Gastroesophageal sphincter (tissue), 4 donors: ENCODE results near the gene ILK. TPM values are rescaled to one million over a fixed set of nuclear protein-coding genes. Genes with fewer than 3 reads are reported as not detected.

Experiments
- ATAC-seq: fragments of 150-250 bp; one replicate; pipeline ENCODE4 v1.9.1; 2016; ENCODE audit warnings: mild to moderate bottlenecking, moderate library complexity
- H3K27ac ChIP-seq, 4 donors: fragments of 200-600 bp; sonication (generic) in 3 of 4; 1 replicate in 3 of 4; 2 replicates in 1 of 4; pipeline ENCODE4 v1.5.1; 2016 to 2019
- H3K27me3 ChIP-seq: fragments of 200-600 bp; sonication (generic); one replicate; pipeline ENCODE4 v1.5.1; 2019
- H3K36me3 ChIP-seq, 2 donors: fragments of 200-600 bp; sonication (generic); one replicate each; pipeline ENCODE4 v1.5.1; 2019; ENCODE audit warnings: control low read depth in 1 of 2
- H3K4me1 ChIP-seq, 3 donors: fragments of 200-600 bp; sonication (generic); 1 replicate in 2 of 3; 2 replicates in 1 of 3; pipeline ENCODE4 v1.5.1; 2016 to 2019; ENCODE audit warnings: control low read depth in 2 of 3
- H3K4me3 ChIP-seq, 2 donors: fragments of 200-600 bp; sonication (generic); one replicate each; pipeline ENCODE4 v1.5.1; 2019; ENCODE audit warnings: mild to moderate bottlenecking in 1 of 2, moderate library complexity in 1 of 2
- H3K9me3 ChIP-seq, 3 donors: fragments of 200-600 bp; sonication (generic); one replicate each; pipeline ENCODE4 v1.5.1; 2017 to 2019; ENCODE audit warnings: control low read depth in 2 of 3
- EP300 ChIP-seq: sonication (generic); formaldehyde crosslinking; IDR thresholded peaks from one replicate; pipeline ENCODE4 v1.6.1; 2017; ENCODE audit warnings: antibody characterized with exemption, mild to moderate bottlenecking
- POLR2A ChIP-seq, 2 donors: fragments of 450-650 bp; IDR thresholded peaks; one replicate each; pipeline ENCODE4 v1.6.1; 2017; ENCODE audit warnings: antibody characterized with exemption in 2 of 2, mild to moderate bottlenecking in 2 of 2, moderate library complexity in 1 of 2
- POLR2AphosphoS5 ChIP-seq: sonication (generic); formaldehyde crosslinking; IDR thresholded peaks from one replicate; pipeline ENCODE4 v1.6.1; 2017; ENCODE audit warnings: antibody characterized with exemption
- WGBS, 2 donors: methylation state at CpG; one replicate each; pipeline ENCODE4 v1.1.5; 2018; ENCODE audit warnings: low coverage in 1 of 2; 5-methylcytosine and 5-hydroxymethylcytosine counted together
- total RNA-seq, 4 donors: library from RNA; depleted of rRNA; stranded (reverse); fragments of >200 nt; gene quantifications; one replicate each; pipeline ENCODE4 v1.1.0, GENCODE V29; 2016
- TF ChIP-seq, protein P1 (sequence below), 4 experiments: fragments of 200-600 bp in 2 of 4; fragments of 450-650 bp in 2 of 4; sonication (generic) in 1 of 4; IDR thresholded peaks; one replicate each; pipeline ENCODE4 v1.5.1; 2017 to 2019; ENCODE audit warnings: antibody characterized with exemption in 4 of 4, mild to moderate bottlenecking in 2 of 4, moderate library complexity in 2 of 4

The ILK gene
- total RNA-seq: 100 to 1,000 TPM; 395 to 658 (median 466) TPM

DNA sequence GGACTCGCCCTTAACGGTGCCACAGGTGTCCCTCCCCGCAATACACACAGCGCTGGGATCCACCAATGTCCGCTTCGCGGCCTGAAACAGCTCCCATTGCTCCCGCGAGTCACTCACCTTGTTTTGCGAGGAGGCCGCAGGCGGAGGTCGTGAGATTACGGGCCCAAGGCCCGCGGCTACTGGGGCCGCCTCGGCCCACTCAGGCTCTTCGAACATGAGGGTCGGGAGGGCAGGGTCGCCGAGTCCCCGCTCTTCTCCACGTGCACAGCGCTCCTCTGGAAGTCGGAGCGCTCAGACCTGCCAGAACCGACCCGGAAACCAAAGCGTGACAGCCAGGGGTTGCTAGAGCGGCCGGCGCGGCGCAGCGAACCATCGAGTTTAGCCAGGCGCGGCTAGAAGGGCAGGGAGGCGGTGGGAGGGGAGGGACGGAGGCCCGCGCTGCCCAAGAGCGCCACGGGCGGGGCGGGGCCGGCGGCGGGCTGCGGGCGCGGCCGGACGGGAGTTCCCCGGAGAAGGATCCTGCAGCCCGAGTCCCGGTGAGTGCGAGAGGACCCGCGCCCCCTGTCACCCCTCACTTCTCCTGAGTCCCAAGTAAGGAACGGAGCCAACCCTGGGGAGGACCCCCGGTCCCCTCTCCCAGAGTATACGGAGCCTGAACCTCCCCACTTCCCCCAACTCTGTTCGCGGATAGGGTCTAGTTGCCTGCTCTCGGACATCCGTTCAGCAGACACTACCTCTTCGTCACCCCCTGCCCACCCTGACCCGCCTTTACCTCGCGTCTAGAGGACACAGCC lies at the start of gene ILK, which contains the start of gene RRP8:
TSS of gene ILK (plus strand) at position 488 of the 794 bp plus-strand sequence. CDS start 498 bp downstream, outside the sequence.
TSS of gene RRP8 (minus strand) at position 330 of the 794 bp plus-strand sequence. CDS start at position 216, 114 bp downstream.
- WGBS, 2 donors: 0 to 2% methylated on average over 3 to 9 of the region's 72 CpGs
- peaks cover 7 to 85% (median 35%) of the 10 kb centered on the region in 3 donors for H3K4me1 ChIP-seq
- no peaks in the 10 kb centered on the region for H3K9me3 ChIP-seq
- TF ChIP-seq, protein P1, sequence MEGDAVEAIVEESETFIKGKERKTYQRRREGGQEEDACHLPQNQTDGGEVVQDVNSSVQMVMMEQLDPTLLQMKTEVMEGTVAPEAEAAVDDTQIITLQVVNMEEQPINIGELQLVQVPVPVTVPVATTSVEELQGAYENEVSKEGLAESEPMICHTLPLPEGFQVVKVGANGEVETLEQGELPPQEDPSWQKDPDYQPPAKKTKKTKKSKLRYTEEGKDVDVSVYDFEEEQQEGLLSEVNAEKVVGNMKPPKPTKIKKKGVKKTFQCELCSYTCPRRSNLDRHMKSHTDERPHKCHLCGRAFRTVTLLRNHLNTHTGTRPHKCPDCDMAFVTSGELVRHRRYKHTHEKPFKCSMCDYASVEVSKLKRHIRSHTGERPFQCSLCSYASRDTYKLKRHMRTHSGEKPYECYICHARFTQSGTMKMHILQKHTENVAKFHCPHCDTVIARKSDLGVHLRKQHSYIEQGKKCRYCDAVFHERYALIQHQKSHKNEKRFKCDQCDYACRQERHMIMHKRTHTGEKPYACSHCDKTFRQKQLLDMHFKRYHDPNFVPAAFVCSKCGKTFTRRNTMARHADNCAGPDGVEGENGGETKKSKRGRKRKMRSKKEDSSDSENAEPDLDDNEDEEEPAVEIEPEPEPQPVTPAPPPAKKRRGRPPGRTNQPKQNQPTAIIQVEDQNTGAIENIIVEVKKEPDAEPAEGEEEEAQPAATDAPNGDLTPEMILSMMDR (IDR thresholded peaks at IDR 0.05): peak in 2 of 4 experiments; percentile 40 to 71
- TF ChIP-seq POLR2AphosphoS5 (peak; percentile 77), POLR2A (IDR thresholded peaks at IDR 0.05) (peak; percentile 86 to 92), EP300 (no peak)
- peak within 1 kb of the TSS; percentile 98 to 99 (median 98) for H3K27ac ChIP-seq
- ATAC-seq: peak; percentile 91
- H3K27me3 ChIP-seq: no peaks in the 10 kb centered on the region
- peak within 1 kb of the TSS; percentile 91 to 93 for H3K4me3 ChIP-seq
- peaks cover 3 to 45% of the 10 kb centered on the region in 2 donors for H3K36me3 ChIP-seq

DNA sequence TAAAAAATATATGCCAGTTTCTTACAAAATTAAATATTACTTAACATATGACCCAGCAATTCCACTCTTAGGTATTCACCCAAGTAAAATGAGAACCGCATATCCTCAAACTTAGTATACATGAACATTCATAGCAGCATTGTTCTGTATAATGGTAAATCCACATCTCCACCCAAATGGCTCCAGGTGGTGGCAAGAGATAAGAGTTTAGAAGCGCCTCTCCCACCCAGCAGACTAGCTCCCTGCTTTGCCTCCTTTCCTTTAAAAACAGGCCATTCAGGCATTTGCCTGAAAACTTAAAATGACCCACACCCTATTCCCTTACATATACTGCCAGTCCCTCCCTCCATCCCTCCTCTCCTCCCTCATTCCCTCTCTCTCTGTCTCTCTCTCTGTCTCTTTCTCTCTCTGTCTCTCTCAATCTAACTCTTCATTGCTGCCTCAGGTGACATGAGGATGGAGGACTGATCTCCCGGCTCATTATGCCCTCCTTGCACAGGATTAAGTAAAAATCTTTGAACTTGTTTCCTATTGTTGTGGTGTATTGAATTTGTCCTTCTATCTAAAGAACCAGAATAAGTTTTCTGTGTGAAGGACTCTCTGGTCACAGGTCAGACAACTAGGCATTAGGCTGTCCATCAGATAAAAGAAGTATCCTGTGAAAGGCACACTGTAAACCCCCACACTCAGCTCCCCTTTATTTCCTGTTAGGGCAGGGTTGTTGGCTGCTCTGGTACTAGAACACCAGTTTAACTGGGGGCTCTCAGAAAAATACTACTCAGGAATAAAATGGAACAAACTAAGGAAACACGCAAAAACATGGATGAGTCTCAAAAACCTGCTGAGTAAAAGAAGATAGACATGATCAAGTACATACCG lies 48.5 kb upstream of the ILK start:
- no peaks in the 10 kb centered on the region for H3K9me3 ChIP-seq
- ATAC-seq: no peak
- 84 to 89% methylated on average over 3 to 5 of the region's 5 CpGs for WGBS, 2 donors

DNA sequence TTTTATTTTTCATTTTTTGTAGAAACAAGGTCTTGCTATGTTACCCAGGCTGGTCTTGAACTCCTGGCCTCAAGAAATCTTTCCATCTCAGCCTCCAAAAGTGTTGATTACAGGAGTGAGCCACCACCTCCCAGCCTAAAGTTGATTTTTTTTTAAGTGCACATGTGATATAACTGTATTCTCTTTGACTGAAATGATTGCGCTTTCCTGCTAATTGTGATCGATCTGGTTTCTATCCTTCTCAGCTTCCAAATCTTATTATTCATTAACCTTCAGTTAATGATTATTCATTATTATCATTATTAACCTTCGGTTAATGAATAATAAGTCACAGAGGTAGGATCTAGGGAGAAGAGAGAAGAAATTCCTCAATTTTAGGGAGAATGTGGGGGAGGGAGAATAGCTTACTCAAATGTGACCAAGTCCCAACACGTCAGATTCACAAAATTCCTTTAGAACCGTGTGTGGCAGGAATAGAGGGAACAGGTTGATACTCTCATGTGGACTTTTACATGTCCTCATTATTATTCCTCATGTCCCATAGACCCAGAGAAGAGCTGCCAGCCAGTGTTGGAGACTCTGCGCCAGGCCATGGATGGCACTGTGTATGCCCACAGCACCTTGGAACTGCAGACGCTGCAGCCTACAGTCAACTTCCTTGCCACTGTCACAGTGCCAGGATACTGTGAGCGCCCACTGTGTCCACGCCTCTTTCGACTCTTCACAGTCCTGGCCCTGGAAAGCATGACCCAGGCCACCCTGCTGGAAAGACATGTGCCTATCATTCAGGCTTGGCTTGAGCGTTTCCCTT lies 47.2 kb upstream of the ILK start:
- H3K9me3 ChIP-seq: no peaks in the 10 kb centered on the region
- H3K4me1 ChIP-seq: no peaks in the 10 kb centered on the region
- TF ChIP-seq, protein P1 (IDR thresholded peaks at IDR 0.05): no peak
- TF ChIP-seq EP300: no peak
- no peak for TF ChIP-seq POLR2AphosphoS5
- 86% methylated on average over 4 to 8 of the region's 11 CpGs for WGBS, 2 donors
- H3K4me3 ChIP-seq: no peak overlapping the region
- ATAC-seq: no peak
- H3K36me3 ChIP-seq: peaks cover 0 to 29% of the 10 kb centered on the region in 2 donors
- H3K27me3 ChIP-seq: no peaks in the 10 kb centered on the region
- H3K27ac ChIP-seq: no peak overlapping the region

More for the DNA sequence above, 48.5 kb upstream of the ILK start:
- H3K4me1 ChIP-seq: no peaks in the 10 kb centered on the region
- H3K27ac ChIP-seq: no peak overlapping the region
- TF ChIP-seq POLR2AphosphoS5 (no peak), POLR2A (IDR thresholded peaks at IDR 0.05) (no peak), EP300 (no peak)
- TF ChIP-seq, protein P1 (IDR thresholded peaks at IDR 0.05): no peak
- H3K27me3 ChIP-seq: no peaks in the 10 kb centered on the region
- H3K4me3 ChIP-seq: no peak overlapping the region
- peaks cover 0 to 29% of the 10 kb centered on the region in 2 donors for H3K36me3 ChIP-seq

DNA sequence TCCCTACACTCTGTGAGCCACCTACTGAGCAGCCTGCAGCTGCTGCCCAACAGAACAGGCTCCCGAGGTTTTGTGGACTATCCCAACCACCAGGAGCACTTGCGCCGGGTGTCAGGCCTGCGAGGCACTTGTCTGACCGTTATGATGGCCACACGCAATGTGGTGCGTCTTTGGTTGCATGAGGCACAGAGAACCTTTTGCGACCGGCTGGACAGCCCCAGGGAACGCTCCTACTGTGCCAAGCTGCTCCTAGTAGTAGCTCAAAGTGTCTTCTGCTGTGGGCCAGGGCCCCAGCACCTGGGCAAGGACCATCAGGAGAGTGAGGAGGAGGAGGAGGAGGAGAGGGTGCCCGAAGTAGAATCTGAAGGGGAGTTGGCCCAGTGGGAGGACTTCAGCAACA lies 46.5 kb upstream of the ILK start:
- H3K4me1 ChIP-seq: no peaks in the 10 kb centered on the region
- H3K4me3 ChIP-seq: no peak overlapping the region
- no peak for ATAC-seq
- H3K27ac ChIP-seq: no peak overlapping the region
- peaks cover 0 to 29% of the 10 kb centered on the region in 2 donors for H3K36me3 ChIP-seq
- 100% methylated on average over 1 of the region's 11 CpGs; no CpG with 5 or more reads in 1 of the 2 donors for WGBS, 2 donors
- no peak for TF ChIP-seq POLR2AphosphoS5
- TF ChIP-seq POLR2A (IDR thresholded peaks at IDR 0.05): no peak
- no peak for TF ChIP-seq EP300
- TF ChIP-seq, protein P1 (IDR thresholded peaks at IDR 0.05): no peak
- H3K9me3 ChIP-seq: no peaks in the 10 kb centered on the region
- no peaks in the 10 kb centered on the region for H3K27me3 ChIP-seq
